T1000 (cell line): ENCODE measurements around the gene PEX7.
"Not testable (repeated sequence)": the region's sequence is repeated elsewhere in the genome, so short reads cannot be mapped to it uniquely, and the experiment has no call there.

ENCODE experiments used
- DNase-seq: peaks from one replicate; lab custom pipeline; 2025; ENCODE audit warnings: mixed read lengths; lab: John Stamatoyannopoulos, UW

The PEX7 gene

DNA sequence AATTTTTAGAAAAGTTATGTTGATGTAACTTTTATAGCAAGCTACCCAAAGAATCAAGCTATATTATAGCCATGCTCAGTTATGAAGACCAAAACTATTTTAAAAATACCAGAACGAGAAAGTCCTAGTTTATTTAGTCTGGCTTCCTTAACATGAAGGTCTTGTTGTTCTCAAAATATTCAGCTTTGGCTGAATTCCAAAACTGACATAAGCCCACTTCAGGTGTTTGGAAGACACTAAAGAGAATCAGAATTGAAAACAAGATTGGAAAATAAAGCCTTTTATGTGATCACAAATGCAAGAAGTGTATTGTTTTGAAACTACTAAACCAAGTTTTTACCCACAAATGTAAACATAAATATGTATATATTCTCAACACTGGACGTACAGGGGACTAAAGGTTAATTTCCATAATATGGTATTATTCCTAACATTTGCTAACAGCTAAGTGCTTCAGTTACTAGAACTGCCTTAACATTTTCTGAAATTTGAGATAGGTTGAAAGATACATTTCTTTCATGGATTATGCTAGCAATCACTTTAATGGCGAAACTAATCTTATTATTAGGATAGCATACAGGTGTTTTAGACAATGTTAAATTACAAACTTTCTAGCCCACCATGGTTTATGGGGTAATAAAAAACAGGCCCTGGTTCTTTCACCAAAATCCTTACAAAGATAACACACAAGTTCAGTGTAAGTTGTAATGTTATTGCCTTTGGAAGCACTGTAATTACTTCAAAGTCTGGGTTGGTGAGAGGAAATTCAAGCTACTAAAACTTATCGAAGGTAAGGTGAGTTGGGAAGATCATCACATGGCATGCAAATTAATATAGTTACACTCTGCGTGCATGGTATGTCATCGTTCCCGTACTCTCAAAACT, 31.7 kb upstream of the PEX7 start:
- DNase-seq: no peak

DNA sequence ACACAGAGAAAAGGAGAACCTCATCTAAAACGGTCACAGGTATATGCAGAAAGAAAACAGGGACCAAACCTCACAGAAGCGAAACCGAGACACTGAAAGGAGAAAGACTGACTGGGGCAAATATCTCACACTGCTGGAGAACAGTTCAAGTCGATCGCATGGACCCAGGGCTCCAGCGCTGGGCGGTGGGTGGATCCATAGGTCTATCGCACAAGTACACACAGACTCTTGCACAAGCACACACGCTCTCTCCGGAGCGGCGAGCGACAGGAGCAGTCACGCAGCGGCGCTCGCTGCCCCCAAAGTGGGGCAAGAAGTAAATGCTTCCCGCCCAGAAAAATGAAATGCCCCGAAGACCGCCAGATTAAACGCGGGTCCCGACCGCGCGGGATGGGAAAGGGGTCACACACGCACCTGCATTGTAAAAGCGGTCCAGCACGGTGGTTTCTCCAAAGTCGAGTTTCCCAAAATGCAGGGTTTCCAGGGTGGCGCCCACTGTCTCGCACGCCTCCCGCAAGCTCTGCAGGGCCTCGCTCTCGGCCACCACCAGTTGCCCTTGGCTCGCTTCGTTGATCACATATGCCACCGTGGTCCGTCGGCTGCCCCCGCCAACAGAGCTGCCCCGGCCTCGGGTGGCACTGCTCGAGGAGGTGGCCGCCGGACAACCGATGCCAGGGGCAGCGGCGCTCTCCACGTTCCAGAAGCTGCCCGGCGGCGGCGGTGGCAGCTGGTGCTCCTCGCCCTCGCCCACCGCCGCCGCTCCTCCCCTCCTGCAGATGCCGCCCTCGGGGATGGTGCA, 30.9 kb upstream of the PEX7 start:
- peak; percentile 69 for DNase-seq

DNA sequence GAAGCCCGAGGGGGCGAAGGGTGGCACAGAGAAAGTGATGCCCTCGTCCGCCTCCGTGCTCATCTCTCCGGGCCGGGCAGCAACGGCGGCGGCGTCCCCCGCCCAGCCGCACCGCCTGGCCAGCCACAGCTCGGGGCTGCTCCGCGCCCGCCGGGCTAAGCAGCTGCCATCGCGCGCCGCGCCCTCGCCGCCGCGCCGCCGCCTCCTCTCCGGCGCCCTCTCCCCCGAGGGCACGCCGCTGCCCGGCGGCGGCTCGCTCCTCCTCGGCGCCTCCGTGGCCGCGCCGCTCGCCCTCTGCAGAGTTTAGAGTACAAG, 30.3 kb upstream of the PEX7 start:
- peak; percentile 78 for DNase-seq

DNA sequence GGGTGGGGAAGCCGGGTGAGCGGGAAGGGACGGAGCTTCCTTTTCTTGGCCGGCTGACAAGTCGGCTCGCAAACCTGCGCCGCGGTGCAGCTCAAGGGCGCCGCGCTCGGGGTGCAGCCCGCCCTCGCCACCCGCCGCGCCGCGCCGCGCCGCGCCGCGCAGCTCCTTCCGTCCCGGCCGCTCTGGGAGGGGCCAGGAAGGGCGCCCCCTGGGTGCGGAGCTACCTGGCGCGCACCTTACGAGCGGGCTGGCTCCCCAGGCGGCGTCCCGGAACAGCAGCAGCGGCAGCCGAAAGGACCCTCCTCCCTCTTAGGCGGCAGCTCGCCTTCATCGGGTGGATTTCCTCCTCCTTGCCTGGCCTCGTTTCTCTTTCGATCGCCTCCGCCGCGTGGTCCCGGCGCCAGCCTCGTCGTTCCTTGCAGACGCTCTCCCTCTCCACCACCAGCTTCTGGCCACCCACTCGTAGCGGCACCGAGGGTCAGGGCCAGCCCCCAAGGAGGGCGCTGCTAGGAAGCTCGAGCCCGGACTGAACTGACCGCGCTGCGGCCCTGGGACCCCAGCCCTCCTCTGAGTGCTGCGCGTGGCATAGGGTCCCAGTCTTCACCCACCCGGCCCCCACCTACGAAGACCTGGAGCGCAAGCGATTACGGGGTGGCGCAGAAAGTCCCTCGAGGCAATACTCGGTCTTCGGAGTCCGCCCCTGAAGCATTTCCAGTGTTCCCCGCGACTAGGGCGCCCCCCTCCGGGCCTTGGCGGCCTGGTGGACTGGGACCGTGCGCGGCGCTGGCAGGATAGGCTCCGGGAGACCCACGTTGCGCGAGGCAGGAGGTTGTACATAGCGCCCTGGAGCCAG, 29.8 kb upstream of the PEX7 start, which contains the start of gene MAP3K5:
MAP3K5 (minus strand) TSS at position 68 of the 853 bp plus-strand sequence. CDS start 320 bp downstream, outside the sequence.
- peak; percentile 83 for DNase-seq

DNA sequence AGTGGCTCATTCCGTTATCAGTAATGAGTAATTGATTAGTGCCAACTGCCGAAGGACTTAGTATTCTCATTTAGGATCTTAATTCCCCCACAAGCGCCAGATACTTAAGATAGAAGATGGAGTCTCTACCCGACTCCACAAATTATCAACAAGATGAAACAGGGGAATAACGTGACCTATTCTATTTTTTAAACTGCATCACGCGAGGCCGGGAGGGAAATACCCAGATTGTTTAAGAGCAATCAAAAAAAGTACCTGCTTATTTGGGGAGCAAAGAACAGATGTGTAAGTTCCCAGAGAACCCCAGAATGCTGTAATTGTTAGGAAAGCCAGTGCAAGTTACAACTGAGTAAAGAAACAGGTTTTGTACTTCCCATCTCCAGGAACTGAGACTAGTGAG, 29.0 kb upstream of the PEX7 start:
- DNase-seq: no peak

DNA sequence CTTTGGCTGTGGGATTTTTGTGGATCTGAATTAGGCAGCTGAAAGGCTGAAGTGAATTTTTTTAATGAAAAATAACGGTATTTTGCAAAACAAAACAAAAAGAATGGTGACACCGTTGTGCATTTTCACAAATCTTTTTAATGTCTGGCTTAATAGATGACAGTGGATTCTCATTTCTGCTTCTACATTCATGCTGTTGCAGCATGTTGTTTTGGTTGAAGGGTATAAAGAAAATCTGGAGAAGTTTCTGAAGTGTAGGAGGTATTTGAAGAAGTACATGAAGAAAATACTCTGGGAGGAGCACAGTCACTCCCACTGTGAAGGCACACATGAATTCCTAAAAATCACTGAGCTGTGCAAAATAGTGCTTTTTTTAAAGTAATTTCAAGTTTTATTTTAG, 27.0 kb upstream of the PEX7 start:
- DNase-seq: no peak

DNA sequence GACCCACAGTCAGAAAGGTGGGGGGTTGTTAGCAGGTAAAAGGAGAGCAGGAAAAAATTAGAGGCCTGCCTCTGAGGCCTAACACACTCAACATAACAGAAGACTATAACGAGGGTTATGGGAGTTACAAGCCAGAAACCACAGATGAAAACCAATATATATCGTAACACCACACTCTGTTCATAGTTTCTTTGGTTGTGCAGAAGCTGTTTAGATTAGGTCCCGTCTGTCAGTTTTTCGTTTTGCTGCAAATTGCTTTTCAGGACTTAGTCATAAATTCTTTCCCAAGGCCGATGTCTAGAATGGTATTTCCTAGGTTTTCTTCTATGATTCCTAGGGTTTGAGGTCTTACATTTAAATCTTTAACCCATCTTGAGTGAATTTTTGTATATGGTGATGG, 26.4 kb upstream of the PEX7 start:
- no peak for DNase-seq

DNA sequence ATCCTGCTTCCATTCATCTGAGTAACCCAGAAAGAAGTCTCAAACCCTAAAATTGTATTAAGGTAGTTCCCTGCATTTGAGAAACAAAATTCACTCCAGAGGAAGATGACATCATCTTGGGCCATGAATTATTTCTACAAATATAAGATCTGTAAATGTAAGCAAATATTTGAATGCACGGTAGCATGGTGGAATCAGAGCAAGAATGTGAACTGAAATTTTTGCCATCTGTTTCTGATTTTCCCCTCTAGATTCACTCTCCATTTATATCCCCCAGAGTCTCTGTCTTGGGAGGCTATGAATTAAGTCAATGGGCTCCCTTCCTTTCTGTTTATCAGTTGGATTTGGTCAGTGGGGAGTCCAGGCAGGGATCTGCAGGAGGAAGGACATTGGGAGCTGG, 24.3 kb upstream of the PEX7 start:
- DNase-seq: no peak

DNA sequence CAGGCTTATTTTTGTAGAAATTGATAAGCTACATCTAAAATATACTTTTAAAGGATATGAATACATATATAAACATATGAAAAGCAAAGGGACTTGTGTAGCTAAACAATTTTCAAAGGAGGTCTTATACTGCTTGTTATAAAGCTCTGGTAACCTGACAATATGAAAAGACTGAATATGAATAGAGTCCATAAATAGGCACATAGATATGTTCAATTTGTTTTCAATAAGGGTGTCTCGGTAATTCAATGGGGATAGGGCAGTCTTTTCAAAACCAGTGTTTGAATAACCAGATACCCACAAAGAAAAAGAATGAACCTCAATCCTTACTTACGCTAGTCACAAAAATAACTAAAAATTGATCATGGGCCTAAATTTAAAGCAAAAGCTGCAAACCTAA, 20.8 kb upstream of the PEX7 start:
- no peak for DNase-seq

DNA sequence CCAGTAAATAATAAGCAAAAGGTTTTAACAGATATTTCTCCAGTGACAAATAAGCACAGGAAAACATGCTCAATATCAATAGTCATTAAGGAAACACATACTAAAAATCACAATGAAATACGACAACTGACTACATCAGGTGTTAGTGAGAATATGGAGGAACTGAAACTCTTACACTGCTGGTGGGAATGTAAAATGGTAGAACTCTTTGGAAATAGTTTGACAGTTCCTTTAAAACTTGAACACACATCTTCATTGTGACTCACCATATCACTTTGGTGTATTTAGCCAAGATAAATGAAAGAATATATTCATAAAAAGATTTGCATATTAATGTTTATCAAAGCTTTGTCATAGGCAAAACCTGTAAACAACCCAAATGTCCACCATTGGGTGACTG, 18.8 kb upstream of the PEX7 start:
- no peak for DNase-seq

DNA sequence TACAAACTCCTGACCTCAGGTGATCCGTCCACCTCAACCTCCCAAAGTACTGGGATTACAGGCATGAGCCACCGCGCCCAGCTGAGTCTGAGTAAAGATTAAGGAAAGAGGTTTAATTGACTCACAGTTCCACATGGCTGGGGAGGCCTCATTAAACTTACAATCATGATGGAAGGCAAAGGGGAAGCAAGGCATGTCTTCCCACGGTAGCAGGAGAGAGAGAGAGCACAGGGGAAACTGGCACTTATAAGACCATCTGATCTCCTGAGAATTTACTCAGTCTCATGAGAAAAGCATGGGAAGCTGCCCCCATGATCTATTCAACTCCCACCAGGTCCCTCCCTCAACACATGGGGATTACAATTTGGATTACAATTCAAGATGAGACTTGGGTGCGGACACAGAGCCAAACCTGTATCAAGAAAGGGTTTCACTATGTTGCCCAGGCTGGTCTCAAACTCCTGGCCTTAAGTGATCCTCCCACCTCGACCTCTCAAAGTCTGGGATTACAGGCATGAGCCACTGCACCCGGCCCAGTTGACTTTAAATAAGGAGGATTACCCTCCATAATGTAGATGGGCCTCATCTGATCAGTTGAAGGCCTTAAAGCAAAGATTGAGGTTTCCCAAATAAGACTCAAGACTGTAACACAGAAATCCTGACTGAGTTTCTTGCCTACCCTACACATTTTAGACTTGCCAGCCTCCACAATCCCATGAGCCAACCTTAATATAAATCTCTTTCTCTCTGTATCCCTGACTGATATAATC, 13.1 kb upstream of the PEX7 start:
- DNase-seq: no peak

DNA sequence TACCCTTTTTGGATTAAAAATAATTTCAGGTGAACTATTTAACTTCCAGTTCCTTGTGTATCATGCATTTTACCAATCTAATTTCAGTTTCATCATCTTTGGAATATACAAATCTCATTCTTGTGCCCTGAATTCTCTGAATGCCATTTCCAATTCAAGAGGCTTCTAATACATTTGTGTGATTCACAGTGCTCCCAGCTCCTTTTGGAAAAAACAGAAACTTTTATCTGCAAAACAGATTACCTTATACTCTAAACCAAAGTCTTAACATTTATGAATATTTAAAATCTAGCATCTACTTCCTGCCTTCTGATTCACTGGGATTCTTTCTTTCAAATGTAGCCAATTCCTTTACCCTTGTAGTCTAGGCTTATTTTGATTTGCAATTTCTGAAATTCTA, 11.1 kb upstream of the PEX7 start:
- DNase-seq: no peak

DNA sequence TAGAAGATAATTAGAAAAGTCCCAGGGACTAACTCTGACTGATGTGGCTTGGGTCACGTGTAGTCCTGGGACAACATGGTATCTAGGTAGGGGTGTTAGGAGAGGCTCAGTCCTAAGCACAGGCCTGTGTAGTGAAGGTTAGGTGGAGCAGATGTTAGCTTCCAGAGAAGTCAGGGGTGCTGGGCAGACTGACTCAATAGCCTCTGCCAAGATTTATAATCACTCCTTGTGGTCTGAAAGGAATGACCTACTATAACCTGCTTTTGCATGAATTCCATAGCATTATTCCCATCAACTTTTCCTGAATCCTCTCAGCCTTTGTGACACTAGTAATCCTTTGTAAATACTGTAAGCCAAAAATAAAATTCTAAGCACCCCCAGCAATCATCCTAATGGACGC, 10.2 kb upstream of the PEX7 start:
- DNase-seq: no peak

DNA sequence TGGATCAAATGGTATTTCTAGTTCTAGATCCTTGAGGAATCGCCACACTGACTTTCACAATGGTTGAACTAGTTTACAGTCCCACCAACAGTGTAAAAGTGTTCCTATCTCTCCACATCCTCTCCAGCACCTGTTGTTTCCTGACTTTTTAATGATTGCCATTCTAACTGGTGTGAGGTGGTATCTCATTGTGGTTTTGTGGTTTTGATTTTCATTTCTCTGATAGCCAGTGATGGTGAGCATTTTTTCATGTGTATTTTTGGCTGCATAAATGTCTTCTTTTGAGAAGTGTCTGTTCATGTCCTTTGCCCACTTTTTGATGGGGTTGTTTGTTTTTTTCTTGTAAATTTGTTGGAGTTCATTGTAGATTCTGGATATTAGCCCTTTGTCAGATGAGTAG, 6.8 kb upstream of the PEX7 start:
- not testable (repeated sequence) for DNase-seq

DNA sequence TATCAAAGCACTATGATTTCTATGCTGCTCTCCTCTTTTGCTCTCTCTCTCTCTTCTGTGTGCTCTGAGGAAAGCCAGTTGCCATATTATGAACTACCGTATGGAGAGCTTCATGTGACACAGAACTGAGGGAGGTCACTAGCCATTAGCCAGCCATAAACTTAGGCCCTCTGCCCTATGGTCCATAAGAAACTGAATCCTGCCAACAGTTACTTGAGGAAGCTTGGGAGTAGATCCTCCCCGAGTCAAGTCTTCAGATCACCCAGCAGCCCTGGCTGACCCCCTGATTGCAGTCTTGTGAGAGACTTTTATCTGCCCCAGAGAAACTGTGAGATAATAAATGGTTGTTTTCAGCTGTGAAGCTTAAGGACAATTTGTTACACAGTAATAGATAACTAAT, 5.7 kb upstream of the PEX7 start:
- DNase-seq: no peak

DNA sequence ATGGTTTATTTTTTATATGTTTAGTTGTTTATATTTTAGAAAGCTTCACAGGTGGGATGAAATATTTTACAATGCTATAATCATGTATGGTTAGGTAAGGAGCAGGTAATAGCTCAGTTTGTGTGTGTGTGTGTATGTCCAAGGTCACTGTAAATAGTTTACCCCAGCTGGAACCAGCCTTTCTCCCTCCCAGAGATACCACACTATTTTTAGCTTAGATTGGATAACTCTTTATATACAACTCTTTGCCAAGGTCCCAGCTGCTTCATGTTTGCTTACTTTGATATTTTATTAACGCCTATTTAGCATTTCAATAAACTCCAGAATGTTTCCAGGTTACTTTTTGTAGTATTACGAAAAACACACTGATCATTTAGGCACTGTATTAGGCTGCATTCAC, 1.8 kb upstream of the PEX7 start:
- no peak for DNase-seq

DNA sequence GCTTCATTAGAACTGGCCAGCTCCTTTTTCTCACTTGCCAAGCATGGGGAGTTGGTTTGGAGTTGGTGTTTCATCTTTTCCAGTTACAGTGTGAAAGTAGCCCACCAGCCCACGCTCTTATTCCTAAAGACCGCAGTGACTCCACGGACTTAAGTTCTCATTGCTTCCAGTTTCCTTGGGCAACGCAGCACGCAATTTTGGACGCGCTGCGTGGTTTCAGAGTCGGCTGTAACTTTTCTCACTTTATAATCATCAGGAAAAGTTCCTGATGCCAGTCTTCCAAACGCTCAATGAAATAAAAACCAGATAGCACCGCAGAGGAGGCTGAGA, 381 bp upstream of the PEX7 start:
- no peak for DNase-seq

DNA sequence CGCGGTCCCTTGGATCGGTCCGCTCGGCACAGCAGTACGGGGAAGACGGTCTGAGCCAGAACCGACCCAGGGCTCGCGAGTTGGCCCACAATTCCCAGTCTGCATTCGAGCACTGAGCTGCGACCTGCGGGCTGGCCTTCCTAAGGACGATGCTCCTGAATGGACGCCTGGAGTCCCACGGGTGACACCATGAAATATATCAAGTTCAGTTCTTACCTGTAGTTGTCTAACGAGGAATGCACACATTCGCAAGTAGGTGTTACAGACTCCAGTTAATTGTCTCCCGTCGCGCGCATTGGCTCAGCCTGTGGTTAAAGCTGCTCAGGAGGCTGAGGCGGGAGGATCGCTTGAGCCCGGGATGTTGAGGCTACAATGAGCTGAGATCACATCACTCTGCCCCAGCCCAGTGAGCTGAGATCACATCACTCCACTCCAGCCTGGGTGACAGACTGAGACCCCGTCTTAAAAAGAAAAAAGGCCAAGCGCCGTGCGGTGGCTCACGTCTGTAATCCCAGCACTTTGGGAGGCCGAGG, 802 bp downstream of the PEX7 start:
- no peak for DNase-seq

DNA sequence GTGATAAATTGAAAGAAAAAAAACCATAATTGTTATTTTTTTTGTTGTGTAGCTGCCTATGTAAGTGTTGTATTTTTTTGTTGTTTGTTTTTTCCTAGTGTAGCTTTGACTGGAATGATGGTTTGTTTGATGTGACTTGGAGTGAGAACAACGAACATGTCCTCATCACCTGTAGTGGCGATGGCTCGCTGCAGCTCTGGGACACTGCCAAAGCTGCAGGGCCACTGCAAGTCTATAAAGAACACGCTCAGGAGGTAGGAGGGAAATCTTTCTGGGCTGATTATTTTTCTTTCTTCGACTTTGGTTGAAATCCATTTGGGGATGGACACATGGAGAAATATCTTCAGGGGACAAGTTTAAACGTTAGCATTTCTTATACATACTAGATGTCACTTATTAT, 3.8 kb downstream of the PEX7 start:
- no peak for DNase-seq

DNA sequence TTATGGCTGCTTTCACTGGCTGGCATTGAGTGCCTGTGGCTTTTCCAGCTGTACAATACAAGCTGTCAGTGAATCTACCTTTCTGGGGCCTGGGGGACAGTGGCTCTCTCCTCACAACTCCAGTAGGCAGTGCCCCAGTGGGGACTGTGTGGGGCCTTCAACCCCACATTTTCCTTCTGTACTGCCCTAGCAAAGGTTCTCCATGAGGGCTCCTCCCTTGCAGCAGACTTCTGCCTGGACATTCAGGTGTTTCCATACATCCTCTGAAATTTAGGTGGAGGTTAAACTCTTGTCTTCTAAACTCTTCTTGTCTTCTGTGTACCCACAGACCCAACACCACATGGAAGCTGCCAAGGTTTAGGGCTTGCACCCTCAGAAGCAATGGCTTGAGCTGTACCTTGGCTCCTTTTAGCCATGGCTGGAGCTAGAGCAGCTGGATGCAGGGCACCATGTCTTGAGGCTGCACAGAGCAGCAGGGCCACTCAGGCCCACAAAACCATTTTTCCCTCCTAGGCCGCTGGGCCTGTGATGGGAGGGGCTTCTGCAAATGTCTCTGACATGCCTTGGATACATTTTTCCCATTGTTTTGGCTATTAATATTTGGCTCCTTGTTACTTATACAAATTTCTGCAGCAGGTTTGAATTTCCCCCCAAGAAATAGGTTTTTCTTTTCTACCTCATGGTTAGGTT, 9.6 kb downstream of the PEX7 start:
- DNase-seq: no peak
